NCI-H1436 (cell line): ENCODE data around the gene FZD7.

Experiments
- DNase-seq: peaks from one replicate; lab custom pipeline; 2025; lab: John Stamatoyannopoulos, UW

FZD7 gene

GRCh38 chr2:202033317-202034248, at the start of gene FZD7:
FZD7 (plus strand) TSS chr2:202033855; CDS start chr2:202034648, 793 bp downstream.
- peak; percentile 77 for DNase-seq

- DNase-seq = no peak
Observed at GRCh38 chr2:201984333-201984732, 49.3 kb upstream of the FZD7 start.

GRCh38 chr2:201984800-201985525, 48.7 kb upstream of the FZD7 start:
- no peak for DNase-seq

GRCh38 chr2:201985728-201986462, 47.8 kb upstream of the FZD7 start:
- DNase-seq = no peak

- no peak for DNase-seq
Observed at GRCh38 chr2:201986463-201986735, 47.3 kb upstream of the FZD7 start.

- DNase-seq = no peak
Observed at GRCh38 chr2:201987426-201987825, 46.2 kb upstream of the FZD7 start.

- DNase-seq = no peak
Observed at GRCh38 chr2:201990069-201990468, 43.6 kb upstream of the FZD7 start.

- DNase-seq = no peak
Observed at GRCh38 chr2:201992960-201993359, 40.7 kb upstream of the FZD7 start.

GRCh38 chr2:201994973-201995638, 38.5 kb upstream of the FZD7 start:
- no peak for DNase-seq

- DNase-seq = no peak
Observed at GRCh38 chr2:201996006-201996405, 37.6 kb upstream of the FZD7 start.

- DNase-seq = no peak
Observed at GRCh38 chr2:201996679-201997314, 36.9 kb upstream of the FZD7 start.

- no peak for DNase-seq
Observed at GRCh38 chr2:201999279-201999678, 34.4 kb upstream of the FZD7 start.

GRCh38 chr2:202001826-202002225, 31.8 kb upstream of the FZD7 start:
- DNase-seq = no peak

- DNase-seq = no peak
Observed at GRCh38 chr2:202002381-202002780, 31.3 kb upstream of the FZD7 start.

- DNase-seq = no peak
Observed at GRCh38 chr2:202005272-202005887, 28.3 kb upstream of the FZD7 start.

- no peak for DNase-seq
Observed at GRCh38 chr2:202006301-202006700, 27.4 kb upstream of the FZD7 start.

- no peak for DNase-seq
Observed at GRCh38 chr2:202007015-202007982, 26.4 kb upstream of the FZD7 start.

- DNase-seq = no peak
Observed at GRCh38 chr2:202007983-202008354, 25.7 kb upstream of the FZD7 start.

GRCh38 chr2:202009019-202009481, 24.6 kb upstream of the FZD7 start:
- no peak for DNase-seq

- DNase-seq = no peak
Observed at GRCh38 chr2:202009581-202009980, 24.1 kb upstream of the FZD7 start.
